ENCODE results near the gene CCDC30.

Gene CCDC30

DNA sequence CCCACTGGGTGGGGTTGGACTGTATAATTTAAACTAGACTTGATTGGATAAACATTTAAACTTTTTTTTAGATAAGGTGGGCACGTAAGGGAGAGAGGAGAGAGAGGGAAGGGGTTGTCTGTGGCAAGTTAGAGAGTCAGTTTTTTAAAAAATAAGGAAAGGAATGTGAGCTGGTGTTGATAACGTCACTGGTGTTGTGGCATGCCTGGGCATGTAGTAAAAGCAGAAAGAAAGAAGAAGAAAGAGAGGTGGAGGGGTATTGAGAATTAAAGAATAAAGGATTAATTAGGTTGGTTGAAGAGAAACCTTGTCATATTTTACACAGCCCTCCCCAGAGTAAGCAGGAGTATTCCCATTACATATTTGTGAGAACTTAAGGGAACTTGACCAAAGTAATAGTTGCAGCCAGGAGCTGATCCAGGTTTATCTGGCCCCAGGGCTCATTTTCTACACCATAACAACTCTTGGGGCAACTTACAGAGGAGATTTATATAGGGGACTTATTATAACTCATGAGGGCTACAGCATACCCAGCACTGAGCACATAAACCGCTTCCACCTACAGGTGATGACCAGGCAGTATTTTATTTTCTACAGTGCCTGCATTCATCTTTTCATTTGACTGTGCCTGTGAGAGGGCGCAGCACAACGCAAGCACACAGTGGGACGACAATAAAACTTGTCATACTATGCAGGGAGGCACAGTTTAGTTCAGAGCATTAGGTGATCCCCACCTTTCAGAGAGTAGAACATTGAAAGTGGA lies 70.2 kb downstream of the CCDC30 start:
- Histone ChIP-seq H3K4me3 (ENCODE audit: low read depth, low read length, poor library complexity, severe bottlenecking) (no peak overlapping the region), H3K27ac (ENCODE audit: low read depth, low read length, poor library complexity, severe bottlenecking) (no peak overlapping the region), H3K4me1 (ENCODE audit: insufficient read depth, low read length, severe bottlenecking) (no peaks in the 10 kb centered on the region)

GRCh38 chr1:42541104-42541503 lies 78.0 kb downstream of the CCDC30 start:
- TF ChIP-seq CTCF (IDR thresholded peaks at IDR 0.05; ENCODE audit: low read length) (no peak), EZH2 (IDR thresholded peaks at IDR 0.05; ENCODE audit: borderline replicate concordance, low read length) (no peak)
- Histone ChIP-seq H3K79me2 (ENCODE audit: insufficient read depth, low read length) (no peaks in the 10 kb centered on the region), H3K9ac (ENCODE audit: low read length) (no peak overlapping the region), H3K4me1 (ENCODE audit: insufficient read depth, low read length, severe bottlenecking) (no peaks in the 10 kb centered on the region), H3K27me3 (ENCODE audit: insufficient read depth, low read length) (no peaks in the 10 kb centered on the region), H3K9me3 (ENCODE audit: low read length) (no peaks in the 10 kb centered on the region), H3K36me3 (ENCODE audit: insufficient read depth, low read length) (no peaks in the 10 kb centered on the region), H3K4me2 (ENCODE audit: low read length) (no peak overlapping the region), H3K4me3 (ENCODE audit: low read depth, low read length, poor library complexity, severe bottlenecking) (no peak overlapping the region), H4K20me1 (ENCODE audit: insufficient read depth, low read length) (no peaks in the 10 kb centered on the region), H2AFZ (ENCODE audit: low read length) (no peak overlapping the region), H3F3A (ENCODE audit: insufficient read depth, low read length) (no peaks in the 10 kb centered on the region), H3K9me2 (ENCODE audit: low read depth, low read length) (no peaks in the 10 kb centered on the region), H3K27ac (ENCODE audit: low read depth, low read length, poor library complexity, severe bottlenecking) (no peak overlapping the region)

More for the DNA sequence above, 70.2 kb downstream of the CCDC30 start:
- Histone ChIP-seq H2AFZ (ENCODE audit: low read length) (no peak overlapping the region), H3K9ac (ENCODE audit: low read length) (no peak overlapping the region), H3K9me2 (ENCODE audit: low read depth, low read length) (no peaks in the 10 kb centered on the region), H3K9me3 (ENCODE audit: low read length) (no peaks in the 10 kb centered on the region), H3K27me3 (ENCODE audit: insufficient read depth, low read length) (no peaks in the 10 kb centered on the region), H3K36me3 (ENCODE audit: insufficient read depth, low read length) (no peaks in the 10 kb centered on the region), H3F3A (ENCODE audit: insufficient read depth, low read length) (no peaks in the 10 kb centered on the region), H3K79me2 (ENCODE audit: insufficient read depth, low read length) (no peaks in the 10 kb centered on the region), H3K4me2 (ENCODE audit: low read length) (no peak overlapping the region), H4K20me1 (ENCODE audit: insufficient read depth, low read length) (no peaks in the 10 kb centered on the region)
- no peak for TF ChIP-seq CTCF (IDR thresholded peaks at IDR 0.05; ENCODE audit: low read length)

- H2AFZ ChIP-seq (ENCODE audit: low read length) = no peak overlapping the region
- no peaks in the 10 kb centered on the region for H3K9me3 ChIP-seq (ENCODE audit: low read length)
- no peak overlapping the region for H3K9ac ChIP-seq (ENCODE audit: low read length)
- no peaks in the 10 kb centered on the region for H3K79me2 ChIP-seq (ENCODE audit: insufficient read depth, low read length)
- H3K4me2 ChIP-seq (ENCODE audit: low read length) = no peak overlapping the region
- H3K27me3 ChIP-seq (ENCODE audit: insufficient read depth, low read length) = no peaks in the 10 kb centered on the region
- no peaks in the 10 kb centered on the region for H3K4me1 ChIP-seq (ENCODE audit: insufficient read depth, low read length, severe bottlenecking)
- H3K9me2 ChIP-seq (ENCODE audit: low read depth, low read length) = no peaks in the 10 kb centered on the region
- no peaks in the 10 kb centered on the region for H3K36me3 ChIP-seq (ENCODE audit: insufficient read depth, low read length)
- no peaks in the 10 kb centered on the region for H3F3A ChIP-seq (ENCODE audit: insufficient read depth, low read length)
- no peak overlapping the region for H3K27ac ChIP-seq (ENCODE audit: low read depth, low read length, poor library complexity, severe bottlenecking)
- no peaks in the 10 kb centered on the region for H4K20me1 ChIP-seq (ENCODE audit: insufficient read depth, low read length)
- no peak overlapping the region for H3K4me3 ChIP-seq (ENCODE audit: low read depth, low read length, poor library complexity, severe bottlenecking)
- TF ChIP-seq EZH2 (IDR thresholded peaks at IDR 0.05; ENCODE audit: borderline replicate concordance, low read length) = no peak
- no peak for TF ChIP-seq CTCF (IDR thresholded peaks at IDR 0.05; ENCODE audit: low read length)
These were observed 88.1 kb downstream of the CCDC30 start for GRCh38 chr1:42551180-42551579.

Data from OCI-LY1 (cell line).